Endothelial cell (in vitro differentiated cells): ENCODE results near the gene PCDHGB5. TPM values are rescaled to one million over a fixed set of nuclear protein-coding genes. Genes with fewer than 3 reads are reported as not detected.

Source experiments
- DNase-seq: peaks from one replicate; pipeline ENCODE4 v3.0.0; 2021; ENCODE audit warnings: low spot score
- H3K27ac Mint-ChIP-seq: one replicate; pipeline ENCODE4 v1.8.0; 2021; ENCODE audit warnings: mixed read lengths, inconsistent platforms; ENCODE audit not compliant: unreplicated experiment
- H3K27me3 Mint-ChIP-seq: one replicate; pipeline ENCODE4 v1.8.0; 2021; ENCODE audit warnings: mild to moderate bottlenecking, moderate library complexity, mixed read lengths, inconsistent platforms; ENCODE audit not compliant: unreplicated experiment
- H3K36me3 Mint-ChIP-seq: one replicate; pipeline ENCODE4 v1.8.0; 2021; ENCODE audit warnings: mild to moderate bottlenecking, low read depth, mixed read lengths, inconsistent platforms; ENCODE audit not compliant: unreplicated experiment
- H3K4me1 Mint-ChIP-seq: one replicate; pipeline ENCODE4 v1.8.0; 2021; ENCODE audit warnings: mild to moderate bottlenecking, mixed read lengths, inconsistent platforms; ENCODE audit not compliant: unreplicated experiment
- H3K4me3 Mint-ChIP-seq: one replicate; pipeline ENCODE4 v1.8.0; 2021; ENCODE audit warnings: mild to moderate bottlenecking, mixed read lengths, inconsistent platforms; ENCODE audit not compliant: unreplicated experiment
- H3K9me3 Mint-ChIP-seq: one replicate; pipeline ENCODE4 v1.8.0; 2021; ENCODE audit warnings: mixed read lengths, inconsistent platforms; ENCODE audit not compliant: unreplicated experiment
- CTCF ChIP-seq: fragments of 200-600 bp; sonication (generic); IDR thresholded peaks from one replicate; pipeline ENCODE4 v1.5.0; 2021; ENCODE audit warnings: antibody characterized with exemption; ENCODE audit not compliant: unreplicated experiment
- total RNA-seq: library from RNA; stranded (reverse); fragmentation: NEBNext Ultra II Directional; extraction: Animal tissue kit (Norgen Biotek cat#: 25700); gene quantifications from one replicate; pipeline ENCODE4 v1.2.1, GENCODE V29; 2021; ENCODE audit not compliant: unreplicated experiment

Gene PCDHGB5
- total RNA-seq, 1 donor from 2014 or later = 5.5 TPM

GRCh38 chr5:141441571-141442170 is 43.9 kb downstream of the PCDHGB5 start:
- Mint-ChIP-seq H3K36me3 (peaks cover 17% of the 10 kb centered on the region), H3K27me3 (peaks cover 2% of the 10 kb centered on the region), H3K4me1 (no peaks in the 10 kb centered on the region), H3K9me3 (peaks cover 3% of the 10 kb centered on the region), H3K27ac (peak overlapping the region; percentile 58), H3K4me3 (peak overlapping the region; percentile 71)
- no peak for DNase-seq
- no peak for TF ChIP-seq CTCF

Other genes with a start within 250 kb of the PCDHGB5 start
- 1.1 TPM for gene PCDHB6, start 247.9 kb upstream of the PCDHGB5 start, total RNA-seq
- gene PCDHB7, start 225.3 kb upstream of the PCDHGB5 start, total RNA-seq = 4.6 TPM
- 9.2 TPM for gene PCDHB8, start 220.2 kb upstream of the PCDHGB5 start, total RNA-seq
- gene PCDHB16, start 215.6 kb upstream of the PCDHGB5 start, total RNA-seq = 10.9 TPM
- 15.2 TPM for gene PCDHB9, start 210.8 kb upstream of the PCDHGB5 start, total RNA-seq
- gene PCDHB10, start 205.6 kb upstream of the PCDHGB5 start, total RNA-seq = 10.3 TPM
- 6.4 TPM for gene PCDHB11, start 198.3 kb upstream of the PCDHGB5 start, total RNA-seq
- gene PCDHB12, start 189.2 kb upstream of the PCDHGB5 start, total RNA-seq = 8.4 TPM
- gene PCDHB13, start 184.0 kb upstream of the PCDHGB5 start, total RNA-seq = 7.1 TPM
- 8.4 TPM for gene PCDHB14, start 174.6 kb upstream of the PCDHGB5 start, total RNA-seq
- gene PCDHB15, start 152.6 kb upstream of the PCDHGB5 start, total RNA-seq = 10.5 TPM
- 0.62 TPM for gene SLC25A2, start 93.9 kb upstream of the PCDHGB5 start, total RNA-seq
- 86.4 TPM for gene TAF7, start 77.2 kb upstream of the PCDHGB5 start, total RNA-seq
- 1.4 TPM for gene PCDHGA1, start 67.4 kb upstream of the PCDHGB5 start, total RNA-seq
- gene PCDHGA2, start 59.2 kb upstream of the PCDHGB5 start, total RNA-seq = 1.6 TPM
- gene PCDHGA3, start 54.1 kb upstream of the PCDHGB5 start, total RNA-seq = 1.4 TPM
- 3.1 TPM for gene PCDHGB1, start 47.8 kb upstream of the PCDHGB5 start, total RNA-seq
- 2.0 TPM for gene PCDHGA4, start 42.9 kb upstream of the PCDHGB5 start, total RNA-seq
- 11.1 TPM for gene PCDHGB2, start 38.0 kb upstream of the PCDHGB5 start, total RNA-seq
- gene PCDHGA5, start 33.8 kb upstream of the PCDHGB5 start, total RNA-seq = 2.4 TPM
- gene PCDHGB3, start 27.7 kb upstream of the PCDHGB5 start, total RNA-seq = 4.1 TPM
- gene PCDHGA6, start 24.1 kb upstream of the PCDHGB5 start, total RNA-seq = 3.9 TPM
- 6.3 TPM for gene PCDHGA7, start 15.2 kb upstream of the PCDHGB5 start, total RNA-seq
- gene PCDHGB4, start 10.2 kb upstream of the PCDHGB5 start, total RNA-seq = 13.2 TPM
- 2.6 TPM for gene PCDHGA8, start 5.3 kb upstream of the PCDHGB5 start, total RNA-seq
- gene PCDHGA9, start 4.8 kb downstream of the PCDHGB5 start, total RNA-seq = 3.1 TPM
- gene PCDHGB6, start 10.1 kb downstream of the PCDHGB5 start, total RNA-seq = 60.0 TPM
- gene PCDHGA10, start 15.0 kb downstream of the PCDHGB5 start, total RNA-seq = 43.0 TPM
- 45.2 TPM for gene PCDHGB7, start 19.7 kb downstream of the PCDHGB5 start, total RNA-seq
- gene PCDHGA11, start 23.1 kb downstream of the PCDHGB5 start, total RNA-seq = 10.8 TPM
- 3.8 TPM for gene PCDHGA12, start 32.6 kb downstream of the PCDHGB5 start, total RNA-seq
- 68.2 TPM for gene PCDHGC3, start 78.0 kb downstream of the PCDHGB5 start, total RNA-seq
- 3.5 TPM for gene PCDHGC4, start 87.1 kb downstream of the PCDHGB5 start, total RNA-seq
- 2.9 TPM for gene PCDHGC5, start 91.1 kb downstream of the PCDHGB5 start, total RNA-seq
- gene DIAPH1, start 221.1 kb downstream of the PCDHGB5 start, total RNA-seq = 149 TPM
- gene HDAC3, start 238.9 kb downstream of the PCDHGB5 start, total RNA-seq = 84.9 TPM
- gene RELL2, start 239.1 kb downstream of the PCDHGB5 start, total RNA-seq = 17.4 TPM